ENCODE data around the gene SH3PXD2A.

SH3PXD2A gene

GRCh38 chr10:103876155-103876554, 20.8 kb upstream of the SH3PXD2A start:
- H3K9me3 ChIP-seq: no peaks in the 10 kb centered on the region
- intact Hi-C loops (cut with DNase I; ENCODE audit: low total_unique reads): no loop called here
- no peak overlapping the region for H3K27ac ChIP-seq
- TF ChIP-seq CTCF (IDR thresholded peaks at IDR 0.05): no peak
- peaks cover 26 to 41% (median 38%) of the 10 kb centered on the region in 3 donors for H3K36me3 ChIP-seq
- no peaks in the 10 kb centered on the region for H3K27me3 ChIP-seq
- no peak overlapping the region for H3K4me3 ChIP-seq
- H3K4me1 ChIP-seq: no peaks in the 10 kb centered on the region
- no peak for DNase-seq

GRCh38 chr10:103874730-103875129, 19.4 kb upstream of the SH3PXD2A start:
- H3K36me3 ChIP-seq: peaks cover 14 to 27% (median 26%) of the 10 kb centered on the region in 3 donors
- no peak overlapping the region for H3K4me3 ChIP-seq
- no peak for TF ChIP-seq CTCF (IDR thresholded peaks at IDR 0.05)
- H3K9me3 ChIP-seq: no peaks in the 10 kb centered on the region
- intact Hi-C loops (cut with DNase I; ENCODE audit: low total_unique reads): no loop called here
- H3K27ac ChIP-seq: no peak overlapping the region
- no peaks in the 10 kb centered on the region for H3K27me3 ChIP-seq
- peaks cover 0 to 4% (median 0%) of the 10 kb centered on the region in 4 donors for H3K4me1 ChIP-seq
- DNase-seq: no peak

- Histone ChIP-seq H3K4me3 (no peak overlapping the region), H3K9me3 (no peaks in the 10 kb centered on the region), H3K27ac (no peak overlapping the region), H3K27me3 (no peaks in the 10 kb centered on the region), H3K4me1 (peaks cover 0 to 4% (median 0%) of the 10 kb centered on the region in 4 donors), H3K36me3 (peaks cover 0 to 6% (median 3%) of the 10 kb centered on the region in 3 donors)
- intact Hi-C loops (cut with DNase I; ENCODE audit: low total_unique reads): no loop called here
- TF ChIP-seq CTCF (IDR thresholded peaks at IDR 0.05): no peak
- DNase-seq: no peak
Observed at GRCh38 chr10:103872137-103872931, 17.0 kb upstream of the SH3PXD2A start.

GRCh38 chr10:103871006-103871405, 15.6 kb upstream of the SH3PXD2A start:
- H3K27ac ChIP-seq: no peak overlapping the region
- peaks cover 0 to 4% (median 0%) of the 10 kb centered on the region in 4 donors for H3K4me1 ChIP-seq
- H3K27me3 ChIP-seq: no peaks in the 10 kb centered on the region
- peaks cover 0 to 7% (median 3%) of the 10 kb centered on the region in 3 donors for H3K36me3 ChIP-seq
- no peak for TF ChIP-seq CTCF (IDR thresholded peaks at IDR 0.05)
- no peak for DNase-seq
- H3K9me3 ChIP-seq: no peaks in the 10 kb centered on the region
- intact Hi-C loops (cut with DNase I; ENCODE audit: low total_unique reads): no loop called here
- H3K4me3 ChIP-seq: no peak overlapping the region

- no peak overlapping the region for H3K4me3 ChIP-seq
- DNase-seq: no peak
- intact Hi-C loops (cut with DNase I; ENCODE audit: low total_unique reads): no loop called here
- no peak overlapping the region for H3K27ac ChIP-seq
- H3K27me3 ChIP-seq: no peaks in the 10 kb centered on the region
- no peak for TF ChIP-seq CTCF (IDR thresholded peaks at IDR 0.05)
- peaks cover 0 to 12% (median 3%) of the 10 kb centered on the region in 3 donors for H3K36me3 ChIP-seq
- peaks cover 0 to 4% (median 0%) of the 10 kb centered on the region in 4 donors for H3K4me1 ChIP-seq
- peaks cover 0 to 2% (median 0%) of the 10 kb centered on the region in 3 donors for H3K9me3 ChIP-seq
Observed at GRCh38 chr10:103870516-103870915, 15.1 kb upstream of the SH3PXD2A start.

All from tibial artery (tissue), 4 donors.